Cerebellar cortex (tissue), 1 donor: Measurements from ENCODE around the gene OR10H1.
"Not testable (repeated sequence)": the region's sequence is repeated elsewhere in the genome, so short reads cannot be mapped to it uniquely, and the experiment has no call there.

Experiments used
- DNase-seq: peaks from one replicate; pipeline ENCODE4 v3.0.0-alpha.2; 2015; ENCODE audit warnings: low spot score

Gene OR10H1

DNA sequence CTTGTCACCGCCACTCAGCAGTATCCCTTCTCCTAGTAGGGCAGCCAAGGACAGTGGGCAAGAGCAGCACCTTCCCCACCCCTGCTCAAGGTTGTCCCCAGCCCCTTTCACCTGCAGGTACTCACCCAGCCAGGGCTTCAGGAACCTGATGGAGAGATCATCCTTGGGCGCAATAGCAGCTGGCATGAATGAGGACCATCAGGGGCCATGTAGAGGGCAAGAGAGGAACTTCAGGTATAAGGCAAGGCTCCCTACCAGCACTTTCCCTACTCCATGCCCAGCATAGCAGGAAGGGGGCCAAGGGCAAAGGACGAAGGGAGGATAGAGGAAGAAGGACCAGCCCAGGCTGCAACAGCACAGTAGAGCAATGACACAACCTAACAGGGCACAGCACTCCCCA is 41.3 kb downstream of the OR10H1 start:
- DNase-seq: not testable (repeated sequence)

DNA sequence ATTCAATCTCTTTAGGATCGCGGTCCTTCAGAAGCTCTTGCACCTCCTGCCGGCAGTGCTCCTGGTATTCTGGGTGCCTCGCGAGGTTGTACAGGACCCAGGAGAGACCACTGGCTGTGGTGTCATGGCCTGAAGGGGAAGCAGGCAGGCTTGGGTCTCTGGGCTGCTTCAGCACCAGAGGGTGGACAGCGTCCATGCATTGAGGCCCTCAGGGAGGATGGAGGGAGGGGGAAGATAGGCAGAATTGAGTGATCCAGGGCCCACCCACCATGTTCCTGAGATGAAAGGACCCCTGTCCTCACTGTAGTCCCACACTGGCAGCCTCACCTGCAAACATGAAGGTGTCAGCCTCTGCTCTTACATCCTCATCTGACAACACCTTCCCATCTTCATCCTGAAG is 45.9 kb downstream of the OR10H1 start:
- no peak for DNase-seq

DNA sequence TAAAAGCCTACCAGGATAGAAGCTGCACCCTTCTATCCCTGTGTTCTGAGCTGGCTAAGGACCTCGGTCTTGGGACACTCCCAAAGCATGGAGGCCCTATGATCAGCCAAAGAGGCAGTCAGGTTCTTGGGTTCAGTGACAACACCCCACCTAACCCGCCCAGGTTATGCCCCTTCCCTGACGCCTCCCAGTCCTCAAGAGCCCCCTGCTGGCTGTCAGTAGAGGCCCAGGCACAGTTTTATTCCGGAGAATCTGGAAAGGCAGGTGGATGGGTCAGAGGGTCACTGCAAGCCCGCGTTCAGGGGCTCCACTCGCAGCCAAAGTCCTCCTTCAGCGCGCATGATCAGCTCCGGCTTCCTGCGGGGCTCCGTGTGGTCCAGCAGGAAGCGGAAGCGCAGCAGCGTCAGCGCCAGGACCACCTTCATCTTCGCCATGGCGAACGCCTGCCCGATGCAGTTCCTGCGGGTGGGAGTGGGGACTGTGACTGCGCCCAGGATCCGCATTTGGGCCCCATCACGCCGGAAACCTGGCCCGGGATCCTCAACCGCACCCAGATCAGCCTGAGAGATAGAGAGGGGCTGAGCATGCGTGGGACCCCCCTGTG is 55.4 kb downstream of the OR10H1 start:
- DNase-seq: no peak

DNA sequence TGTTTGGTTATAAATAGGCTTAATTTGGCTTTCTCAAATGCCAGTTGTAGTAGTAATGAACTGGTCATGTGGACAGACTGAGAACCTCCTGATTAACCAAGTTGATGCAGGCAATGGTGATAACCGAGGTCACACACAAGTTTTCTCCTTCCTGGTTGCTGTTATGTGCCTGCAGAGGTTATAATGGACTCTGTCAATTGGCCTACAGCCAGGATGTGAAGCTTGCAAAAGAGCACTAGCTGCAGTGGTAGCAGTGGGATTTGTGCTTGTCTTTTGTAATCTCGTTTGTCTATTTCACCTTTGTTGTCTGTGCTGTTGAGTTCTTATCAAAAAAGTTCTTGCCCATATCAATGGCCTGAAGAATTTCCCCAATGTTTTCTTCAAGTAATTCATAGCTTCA is 57.1 kb downstream of the OR10H1 start:
- no peak for DNase-seq
